H9 (cell line): Measurements from ENCODE around the gene NID1. TPM values are rescaled to one million over a fixed set of nuclear protein-coding genes. Genes with fewer than 3 reads are reported as not detected.

Experiments
- DNase-seq: peaks from one replicate; pipeline ENCODE4 v3.0.0-alpha.2; 2017
- H2AFZ ChIP-seq: one replicate; pipeline ENCODE4 v1.6.1; 2013; ENCODE audit warnings: mild to moderate bottlenecking, low read length, control low read depth, moderate library complexity
- H2AK5ac ChIP-seq: 2 replicates; pipeline ENCODE4 v1.6.1; 2013; ENCODE audit warnings: low read length, control low read depth, mixed read lengths; ENCODE audit not compliant: insufficient read length
- H2BK120ac ChIP-seq: one replicate; pipeline ENCODE4 v1.6.1; 2013; ENCODE audit warnings: low read depth, mild to moderate bottlenecking, low read length, control low read depth, inconsistent platforms; ENCODE audit not compliant: poor library complexity, severe bottlenecking
- H2BK12ac ChIP-seq: 2 replicates; pipeline ENCODE4 v1.6.1; 2013; ENCODE audit warnings: low read length, control low read depth, mixed read lengths, low read depth; ENCODE audit not compliant: insufficient read length
- H2BK15ac ChIP-seq: 2 replicates; pipeline ENCODE4 v1.6.1; 2013; ENCODE audit warnings: low read depth, low read length, control low read depth
- H2BK20ac ChIP-seq: one replicate; pipeline ENCODE4 v1.6.1; 2013; ENCODE audit warnings: low read depth, mild to moderate bottlenecking, low read length, control low read depth, inconsistent platforms; ENCODE audit not compliant: poor library complexity, severe bottlenecking
- H2BK5ac ChIP-seq: 2 replicates; pipeline ENCODE4 v1.6.1; 2013; ENCODE audit warnings: low read length, control low read depth, mixed read lengths; ENCODE audit not compliant: insufficient read length
- H3K14ac ChIP-seq: 2 replicates; pipeline ENCODE4 v1.6.1; 2013; ENCODE audit warnings: low read length, control low read depth; ENCODE audit not compliant: insufficient read depth
- H3K18ac ChIP-seq: 2 replicates; pipeline ENCODE4 v1.6.1; 2013; ENCODE audit warnings: low read depth, mild to moderate bottlenecking, mixed read lengths, low read length, control low read depth; ENCODE audit not compliant: insufficient read length
- H3K23ac ChIP-seq: 2 replicates; pipeline ENCODE4 v1.6.1; 2013; ENCODE audit warnings: low read length, control low read depth, mixed read lengths, low read depth; ENCODE audit not compliant: insufficient read length
- H3K23me2 ChIP-seq: 2 replicates; pipeline ENCODE4 v1.6.1; 2013; ENCODE audit warnings: low read depth, mild to moderate bottlenecking, mixed read lengths, low read length, control low read depth; ENCODE audit not compliant: insufficient read length, poor library complexity, severe bottlenecking
- H3K27ac ChIP-seq: 2 replicates; pipeline ENCODE4 v1.5.1; 2013; ENCODE audit warnings: low read length, control low read depth, mixed read lengths, low read depth; ENCODE audit not compliant: insufficient read length
- H3K27me3 ChIP-seq: 2 replicates; pipeline ENCODE4 v1.6.1; 2013; ENCODE audit warnings: low read length, control low read depth, inconsistent platforms; ENCODE audit not compliant: insufficient read depth
- H3K4ac ChIP-seq: 2 replicates; pipeline ENCODE4 v1.6.1; 2013; ENCODE audit warnings: low read depth, mild to moderate bottlenecking, control low read depth, inconsistent platforms, low read length, moderate library complexity
- H3K4me1 ChIP-seq: 2 replicates; pipeline ENCODE4 v1.6.1; 2013; ENCODE audit warnings: low read length, control low read depth, inconsistent platforms; ENCODE audit not compliant: insufficient read depth
- H3K4me2 ChIP-seq: 2 replicates; pipeline ENCODE4 v1.6.1; 2013; ENCODE audit warnings: low read length, control low read depth, mixed read lengths; ENCODE audit not compliant: insufficient read length, insufficient read depth
- H3K56ac ChIP-seq: 2 replicates; pipeline ENCODE4 v1.6.1; 2013; ENCODE audit warnings: low read depth, mild to moderate bottlenecking, mixed read lengths, low read length, control low read depth; ENCODE audit not compliant: insufficient read length
- H3K79me1 ChIP-seq: 2 replicates; pipeline ENCODE4 v1.6.1; 2013; ENCODE audit warnings: low read depth, mild to moderate bottlenecking, moderate library complexity, low read length, control low read depth, inconsistent platforms; ENCODE audit not compliant: insufficient read depth, poor library complexity, severe bottlenecking
- H3K79me2 ChIP-seq: 2 replicates; pipeline ENCODE4 v1.6.1; 2013; ENCODE audit warnings: low read length, control low read depth, inconsistent platforms; ENCODE audit not compliant: insufficient read depth
- H3K9ac ChIP-seq: 2 replicates; pipeline ENCODE4 v1.6.1; 2013; ENCODE audit warnings: low read length, control low read depth, mixed read lengths; ENCODE audit not compliant: insufficient read length; ENCODE audit errors: extremely low read depth
- H3K9me3 ChIP-seq: one replicate; pipeline ENCODE4 v1.6.1; 2013; ENCODE audit warnings: low read depth, low read length, inconsistent platforms; ENCODE audit not compliant: control insufficient read depth
- H3T11ph ChIP-seq: one replicate; pipeline ENCODE4 v1.6.1; 2013; ENCODE audit warnings: mild to moderate bottlenecking, low read length, control low read depth, inconsistent platforms
- H4K20me1 ChIP-seq: one replicate; pipeline ENCODE4 v1.6.1; 2013; ENCODE audit not compliant: control insufficient read depth, insufficient read length, insufficient read depth
- H4K5ac ChIP-seq: 2 replicates; pipeline ENCODE4 v1.6.1; 2013; ENCODE audit warnings: low read depth, mild to moderate bottlenecking, mixed read lengths, low read length, control low read depth; ENCODE audit not compliant: insufficient read length
- H4K8ac ChIP-seq: replicated peaks from 2 replicates; pipeline ENCODE4 v1.6.1; 2013; ENCODE audit warnings: low read length, control low read depth, mixed read lengths, low read depth; ENCODE audit not compliant: insufficient read length
- H4K91ac ChIP-seq: 2 replicates; pipeline ENCODE4 v1.6.1; 2013; ENCODE audit warnings: low read depth, mild to moderate bottlenecking, moderate library complexity, mixed read lengths, low read length, control low read depth; ENCODE audit not compliant: insufficient read length
- H3K27ac Mint-ChIP-seq, 3 experiments: 2 replicates in 2 of 3; 3 replicates in 1 of 3; pipeline ENCODE4 v1.8.0; 2020 to 2021; ENCODE audit warnings: mixed read lengths in 3 of 3, mild to moderate bottlenecking in 1 of 3, moderate library complexity in 1 of 3
- H3K27me3 Mint-ChIP-seq: 2 replicates; pipeline ENCODE4 v1.8.0; 2021; ENCODE audit warnings: low read depth, mild to moderate bottlenecking, moderate library complexity, mixed read lengths
- H3K36me3 Mint-ChIP-seq, 3 experiments: 2 replicates in 2 of 3; 3 replicates in 1 of 3; pipeline ENCODE4 v1.8.0; 2020 to 2021; ENCODE audit warnings: low read depth in 3 of 3, mixed read lengths in 3 of 3; ENCODE audit not compliant: insufficient read depth in 1 of 3
- H3K4me1 Mint-ChIP-seq, 2 experiments: 2 replicates each; pipeline ENCODE4 v1.8.0; 2020; ENCODE audit warnings: mixed read lengths in 2 of 2
- H3K4me3 Mint-ChIP-seq, 2 experiments: 2 replicates in 1 of 2; 3 replicates in 1 of 2; pipeline ENCODE4 v1.8.0; 2020 to 2021; ENCODE audit warnings: mild to moderate bottlenecking in 2 of 2, mixed read lengths in 2 of 2, moderate library complexity in 1 of 2
- H3K9me3 Mint-ChIP-seq, 2 experiments: 2 replicates in 1 of 2; 3 replicates in 1 of 2; pipeline ENCODE4 v1.8.0; 2020; ENCODE audit warnings: mild to moderate bottlenecking in 2 of 2, mixed read lengths in 2 of 2, moderate library complexity in 1 of 2
- CTCF ChIP-seq: fragments of 200-600 bp; sonication (generic); conservative IDR thresholded peaks from 3 replicates; pipeline ENCODE4 v1.8.0; 2021; ENCODE audit warnings: antibody characterized with exemption, mild to moderate bottlenecking
- WGBS: extraction: QIAGEN DNeasy Blood & Tissue Kit; methylation state at CpG from one replicate; pipeline ENCODE4 v1.1.7; 2013; ENCODE audit warnings: missing lambda C conversion rate, low lambda C conversion rate, mixed read lengths; ENCODE audit not compliant: insufficient read length; ENCODE audit errors: extremely low coverage; 5-methylcytosine and 5-hydroxymethylcytosine counted together
- total RNA-seq: library from RNA; stranded (reverse); gene quantifications from 2 replicates; pipeline ENCODE4 v1.2.1, GENCODE V29; 2021

The NID1 gene
- total RNA-seq, 1 experiment from 2014 or later = 28.5 TPM

DNA sequence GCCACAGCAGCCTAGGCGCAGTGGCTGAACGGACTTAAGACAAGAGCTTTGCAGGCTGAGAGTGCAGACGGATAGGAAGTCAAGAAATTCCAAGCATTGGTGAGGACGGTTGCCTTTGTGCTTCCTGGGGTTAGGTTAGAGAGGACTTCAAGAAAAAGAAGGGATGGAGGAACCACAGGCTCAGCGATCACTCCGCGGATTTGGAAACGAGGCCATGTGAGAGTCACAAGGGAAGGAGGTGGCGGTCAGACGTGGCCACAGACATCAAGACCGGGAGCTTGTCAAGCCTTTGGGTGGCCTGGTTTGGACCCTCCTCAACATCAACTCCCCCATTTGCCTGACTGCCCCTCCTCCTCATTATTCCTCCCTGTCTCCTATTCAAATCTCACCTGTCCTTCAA is 62.3 kb downstream of the NID1 start:
- DNase-seq = no peak
- Histone ChIP-seq H3K4me1 (no peaks in the 10 kb centered on the region; the same call in 1 of the 2 replicates), H2BK12ac (no peak overlapping the region), H3K56ac (no peak overlapping the region), H2BK15ac (no peak overlapping the region), H2AK5ac (no peak overlapping the region), H3K18ac (no peak overlapping the region), H2BK5ac (no peak overlapping the region), H3K79me1 (no peaks in the 10 kb centered on the region), H2AFZ (no peak overlapping the region), H3K27me3 (no peaks in the 10 kb centered on the region), H3K27ac (no peak overlapping the region), H3K4ac (no peak overlapping the region), H3K14ac (no peak overlapping the region; the same call in 1 of the 2 replicates), H3K23ac (no peak overlapping the region), H3K79me2 (no peaks in the 10 kb centered on the region), H4K91ac (no peak overlapping the region), H4K5ac (no peak overlapping the region), H3K23me2 (no peaks in the 10 kb centered on the region), H3K4me2 (no peak overlapping the region), H3T11ph (no peak overlapping the region), H3K9me3 (no peaks in the 10 kb centered on the region), H3K9ac (no peak overlapping the region), H4K8ac (no peak overlapping the region), H2BK20ac (no peak overlapping the region), H4K20me1 (no peaks in the 10 kb centered on the region), H2BK120ac (no peak overlapping the region)
- Mint-ChIP-seq H3K4me1 (peaks cover 26 to 28% of the 10 kb centered on the region in 2 experiments), H3K9me3 (no peaks in the 10 kb centered on the region), H3K4me3 (no peak overlapping the region), H3K27me3 (no peaks in the 10 kb centered on the region), H3K27ac (peak overlapping the region in 1 of 3 experiments; percentile 86; a peak in 1 of 7 replicates), H3K36me3 (peaks cover 0 to 5% (median 0%) of the 10 kb centered on the region in 3 experiments; a peak in 1 of 7 replicates)
- WGBS = no CpG with 5 or more reads among the region's 11 CpGs
- no peak for TF ChIP-seq CTCF
